Mucosa of gallbladder (tissue), 1 donor: ENCODE data around the gene AXL. TPM values are rescaled to one million over a fixed set of nuclear protein-coding genes. Genes with fewer than 3 reads are reported as not detected.

ENCODE experiments used
- DNase-seq: peaks from one replicate; pipeline ENCODE4 v3.0.0-alpha.2; 2020; ENCODE audit warnings: low spot score
- total RNA-seq: library from RNA; stranded (reverse); gene quantifications from one replicate; pipeline ENCODE4 v1.2.1, GENCODE V29; 2021
- donor health status: DM: no; HTN: no; CAD: no.

The AXL gene
- total RNA-seq, 1 donor from 2014 or later: 57.3 TPM

DNA sequence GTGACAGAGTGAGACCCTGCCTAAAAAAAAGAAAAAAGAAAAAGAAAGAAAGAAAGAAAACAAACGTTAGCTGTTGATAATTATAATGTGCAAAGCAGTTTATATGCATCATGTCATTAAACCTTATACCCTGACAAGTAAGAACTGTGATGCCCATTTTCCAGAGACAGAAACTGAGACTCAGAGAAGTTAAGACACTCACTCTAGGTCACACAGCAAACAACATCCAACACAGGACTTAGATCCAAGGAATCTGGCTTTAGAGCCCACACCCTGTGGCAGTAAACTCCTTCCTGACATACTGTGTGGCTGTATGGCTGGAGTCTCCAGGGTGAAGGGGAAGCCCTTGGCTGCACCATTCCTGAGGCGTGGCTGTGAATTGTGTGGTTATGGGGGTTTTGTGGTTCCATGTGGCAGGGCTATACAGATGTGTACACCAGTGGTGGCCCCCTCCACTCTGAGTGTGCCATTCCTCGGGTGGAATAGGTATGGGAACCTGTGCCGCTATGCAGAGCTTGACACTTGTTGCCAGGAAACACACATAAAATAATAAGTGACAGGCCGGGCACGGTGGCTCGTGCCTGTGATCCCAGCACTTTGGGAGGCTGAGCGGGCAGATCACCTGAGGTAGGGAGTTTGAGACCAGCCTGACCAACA is 15.6 kb downstream of the AXL start:
- no peak for DNase-seq

GRCh38 chr19:41235480-41235879 is 16.5 kb downstream of the AXL start:
- DNase-seq: no peak

GRCh38 chr19:41238244-41238643 is 19.2 kb downstream of the AXL start:
- no peak for DNase-seq

- DNase-seq: no peak
These were observed 20.3 kb downstream of the AXL start for GRCh38 chr19:41239363-41239762.

GRCh38 chr19:41239961-41240574 is 21.0 kb downstream of the AXL start:
- no peak for DNase-seq

GRCh38 chr19:41241859-41242258 is 22.8 kb downstream of the AXL start:
- DNase-seq: no peak

DNA sequence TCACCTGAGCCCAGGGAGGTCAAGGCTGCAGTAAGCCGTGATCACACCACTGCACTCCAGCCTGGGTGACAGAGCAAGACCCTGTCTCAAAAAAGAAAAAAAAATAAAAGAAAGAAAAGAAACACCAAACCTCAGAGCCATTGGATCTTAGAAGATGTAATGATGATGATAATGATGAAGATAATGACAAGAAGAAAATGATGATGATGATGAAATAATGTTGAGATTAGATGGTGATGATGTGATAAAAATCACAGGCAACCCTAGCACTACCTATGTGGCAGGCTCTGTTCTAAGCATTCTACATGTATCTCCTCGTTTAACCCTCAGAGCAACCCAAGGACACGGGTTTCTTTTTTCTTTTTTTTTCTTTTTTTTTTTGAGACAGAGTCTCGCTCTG is 25.1 kb downstream of the AXL start:
- DNase-seq: no peak

DNA sequence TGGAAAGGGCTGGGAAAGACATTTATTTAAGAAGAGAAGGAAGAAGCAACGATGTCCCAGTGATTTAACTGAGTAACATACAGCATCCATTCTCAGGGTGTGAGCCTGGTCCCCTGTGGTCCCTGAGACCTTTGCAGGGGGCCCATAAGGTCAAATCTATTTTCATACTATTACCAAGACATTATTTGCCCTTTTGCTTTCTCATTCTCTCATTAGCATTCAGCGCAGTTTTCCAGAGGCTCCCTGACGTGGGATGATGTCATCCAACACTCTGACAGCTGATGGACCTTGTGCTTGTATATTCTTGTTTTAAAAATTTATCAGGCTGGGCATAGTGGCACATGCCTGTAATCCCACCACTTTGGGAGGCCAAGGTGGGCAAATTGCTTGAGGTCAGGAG is 26.8 kb downstream of the AXL start:
- DNase-seq: no peak

GRCh38 chr19:41248895-41249294 is 29.9 kb downstream of the AXL start:
- no peak for DNase-seq

- DNase-seq: no peak
These were observed 30.8 kb downstream of the AXL start for GRCh38 chr19:41249707-41250423.

DNA sequence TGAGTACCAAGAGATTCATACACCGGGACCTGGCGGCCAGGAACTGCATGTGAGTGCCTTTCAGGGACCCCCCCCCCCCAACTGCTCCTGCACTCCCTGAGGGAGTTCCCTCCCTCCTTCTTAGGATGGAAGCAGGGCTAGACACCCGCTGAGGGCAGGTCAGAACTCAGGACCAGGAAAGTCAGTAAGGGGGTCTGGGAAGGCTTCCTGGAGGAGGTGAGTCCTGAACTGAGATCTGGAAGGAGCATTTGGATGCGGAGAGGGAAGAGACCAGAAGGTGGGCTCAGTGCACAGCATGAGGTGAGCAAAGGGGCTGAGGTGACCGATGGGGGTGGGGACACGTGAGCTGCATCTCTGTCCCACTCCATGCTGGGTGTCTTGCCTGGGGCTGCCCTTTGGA is 34.6 kb downstream of the AXL start:
- DNase-seq: no peak

GRCh38 chr19:41255171-41255570 is 36.1 kb downstream of the AXL start:
- DNase-seq: no peak

GRCh38 chr19:41261474-41262190 is 42.6 kb downstream of the AXL start:
- DNase-seq: no peak

GRCh38 chr19:41263042-41263849 is 44.2 kb downstream of the AXL start:
- peak; percentile 82 for DNase-seq

GRCh38 chr19:41263850-41264580 is 45.0 kb downstream of the AXL start, which contains the start of gene HNRNPUL1:
TSS of gene HNRNPUL1 (plus strand) at chr19:41264372. CDS start at chr19:41264504, 132 bp downstream.
- peak; percentile 100 for DNase-seq

GRCh38 chr19:41264581-41265394 is 45.8 kb downstream of the AXL start:
- peak; percentile 19 for DNase-seq

DNA sequence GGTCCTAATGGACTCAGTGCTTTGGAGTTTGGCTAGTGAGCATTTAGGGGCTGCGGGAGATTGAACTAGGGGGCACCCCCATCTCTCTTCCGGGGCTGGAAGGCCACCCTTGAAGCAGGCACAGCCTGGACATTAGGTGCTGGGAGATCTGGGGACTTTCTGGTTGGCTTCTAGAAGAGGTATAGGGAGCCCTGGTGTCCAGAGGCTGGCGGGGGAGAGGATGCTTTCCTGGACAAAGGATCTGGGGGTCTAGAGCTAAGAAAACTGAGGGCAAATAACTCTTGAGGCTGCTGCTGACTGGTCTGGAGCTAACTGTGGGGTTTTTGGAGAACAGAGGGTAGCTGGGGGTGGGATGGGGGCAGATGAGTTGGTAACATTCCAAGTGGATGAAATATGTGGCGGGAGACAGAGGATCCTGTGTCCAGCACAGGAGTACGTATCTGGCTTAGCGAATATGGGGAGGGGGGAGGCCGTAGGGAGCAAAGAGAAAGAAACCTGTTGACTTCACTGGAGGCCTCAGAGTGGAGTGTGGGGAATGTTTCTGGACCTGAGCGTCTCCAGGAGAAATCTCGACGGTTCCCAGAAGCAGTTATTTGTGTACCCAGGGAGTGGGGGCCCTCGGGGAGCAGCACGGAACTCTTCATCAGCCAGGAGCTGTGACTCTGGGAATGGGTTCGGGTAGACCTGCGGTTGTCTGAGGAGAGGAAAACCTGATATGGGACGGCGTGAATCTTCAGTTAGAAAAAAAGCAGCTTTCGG is 46.6 kb downstream of the AXL start:
- no peak for DNase-seq

GRCh38 chr19:41269055-41269454 is 50.0 kb downstream of the AXL start:
- no peak for DNase-seq

- DNase-seq: no peak
These were observed 50.5 kb downstream of the AXL start for GRCh38 chr19:41269571-41269970.
